ENCODE results near the gene PPEF2.

GRCh38 chr4:75849461-75849860, 52.8 kb downstream of the PPEF2 start:
- TF ChIP-seq CTCF (IDR thresholded peaks at IDR 0.05) (no peak), POLR2A (IDR thresholded peaks at IDR 0.05) (no peak)

Measured in testis (tissue), 2 donors.